GM12878 (cell line): ENCODE measurements around the gene C19orf44. TPM values are rescaled to one million over a fixed set of nuclear protein-coding genes. Genes with fewer than 3 reads are reported as not detected.

Source experiments
- ATF7 ChIP-seq: fragments of 450-650 bp; IDR thresholded peaks from 2 replicates; pipeline ENCODE4 v1.6.1; 2016; ENCODE audit warnings: low read depth, mild to moderate bottlenecking
- BHLHE40 ChIP-seq, 2 experiments: fragments of 450-650 bp in 1 of 2; IDR thresholded peaks; 2 replicates each; pipeline ENCODE4 v1.6.1; 2011 to 2017; ENCODE audit warnings: low read depth in 2 of 2, borderline replicate concordance in 1 of 2, improper control_type of control experiment in 1 of 2, low read length in 1 of 2, mild to moderate bottlenecking in 1 of 2
- CHD4 ChIP-seq: fragments of 200-600 bp; sonication (generic); IDR thresholded peaks from 2 replicates; pipeline ENCODE4 v1.6.1; 2016; ENCODE audit warnings: mild to moderate bottlenecking
- ESRRA ChIP-seq: IDR thresholded peaks from 2 replicates; pipeline ENCODE4 v1.6.1; 2012; ENCODE audit warnings: mild to moderate bottlenecking, low read length, improper control_type of control experiment
- FOS ChIP-seq: IDR thresholded peaks from 3 replicates; pipeline ENCODE4 v1.6.1; 2011; ENCODE audit warnings: borderline replicate concordance; ENCODE audit not compliant: insufficient read length; ENCODE audit errors: extremely low read depth
- KAT2A ChIP-seq: conservative IDR thresholded peaks from 2 replicates; pipeline ENCODE4 v1.6.1; 2011; ENCODE audit warnings: low read depth, low read length; ENCODE audit not compliant: control insufficient read depth
- NFYA ChIP-seq: IDR thresholded peaks from 2 replicates; pipeline ENCODE4 v1.6.1; 2011; ENCODE audit warnings: low read depth, mild to moderate bottlenecking, low read length, improper control_type of control experiment, borderline replicate concordance
- POU2F2 ChIP-seq: IDR thresholded peaks from 3 replicates; pipeline ENCODE4 v1.6.1; 2011; ENCODE audit warnings: low read depth, mild to moderate bottlenecking, low read length, borderline replicate concordance
- SIX5 ChIP-seq: IDR thresholded peaks from 2 replicates; pipeline ENCODE4 v1.6.1; 2011; ENCODE audit warnings: mild to moderate bottlenecking, low read depth, low read length, moderate library complexity; ENCODE audit not compliant: severe bottlenecking
- SMARCA5 ChIP-seq: fragments of 450-650 bp; IDR thresholded peaks from 2 replicates; pipeline ENCODE4 v1.6.1; 2017; ENCODE audit warnings: mild to moderate bottlenecking
- SUPT20H ChIP-seq: IDR thresholded peaks from 2 replicates; pipeline ENCODE4 v1.6.1; 2011; ENCODE audit warnings: low read depth, mild to moderate bottlenecking, low read length, moderate library complexity, borderline replicate concordance; ENCODE audit not compliant: control insufficient read depth
- SUZ12 ChIP-seq: fragments of 200-600 bp; sonication (generic); IDR thresholded peaks from one replicate; pipeline ENCODE4 v1.6.1; 2018; ENCODE audit warnings: antibody characterized with exemption, mild to moderate bottlenecking; ENCODE audit not compliant: unreplicated experiment
- TCF7 ChIP-seq: IDR thresholded peaks from 2 replicates; pipeline ENCODE4 v1.6.1; 2014; ENCODE audit warnings: antibody characterized with exemption, borderline replicate concordance
- YBX1 ChIP-seq: fragments of 450-650 bp; IDR thresholded peaks from 2 replicates; pipeline ENCODE4 v1.6.1; 2016; ENCODE audit warnings: antibody characterized with exemption
- YY1 ChIP-seq: IDR thresholded peaks from 2 replicates; pipeline ENCODE4 v1.6.1; 2011; ENCODE audit warnings: low read depth, mild to moderate bottlenecking, low read length
- ZNF274 ChIP-seq: IDR thresholded peaks from one replicate; pipeline ENCODE4 v1.8.0; 2011; ENCODE audit not compliant: insufficient read length, insufficient read depth
- polyA plus RNA-seq, 11 experiments: library from polyadenylated mRNA; depleted of rRNA in 4 of 11; unstranded in 6 of 11; stranded (reverse) in 5 of 11; fragments of >200 nt; fragmentation: Nextera tagmentation in 4 of 11; fragmentation: Illumina TruSeq in 1 of 11; extraction: Ambion mirVana in 4 of 11; extraction: Trizol in 1 of 11; gene quantifications; 1 replicate in 1 of 11; 2 replicates in 10 of 11; pipeline versions ENCODE4 v1.2.1 to v1.2.3, GENCODE V29; 2011 to 2016; ENCODE audit warnings: inconsistent platforms in 2 of 11, missing spikeins in 2 of 11, low read depth in 1 of 11
- total RNA-seq, 4 experiments: library from RNA; depleted of rRNA in 3 of 4; stranded (reverse); fragments of >200 nt in 3 of 4; fragmentation: Illumina TruSeq in 1 of 4; extraction: Trizol in 1 of 4; gene quantifications; 2 replicates each; pipeline versions ENCODE4 v1.2.1 to v1.2.3, GENCODE V29; 2013 to 2021
- TF ChIP-seq, protein P1 (sequence below): fragments of 450-650 bp; formaldehyde crosslinking; IDR thresholded peaks from 2 replicates; pipeline ENCODE4 v1.4.0; 2020; ENCODE audit warnings: mild to moderate bottlenecking, moderate library complexity
- TF ChIP-seq, protein P2 (sequence below): IDR thresholded peaks from 2 replicates; pipeline ENCODE4 v1.6.1; 2012; ENCODE audit warnings: low read depth, low read length, improper control_type of control experiment
- TF ChIP-seq, protein P3 (sequence below): fragments of 450-650 bp; IDR thresholded peaks from 2 replicates; pipeline ENCODE4 v1.6.1; 2017; ENCODE audit warnings: antibody characterized with exemption, mild to moderate bottlenecking, moderate library complexity
- TF ChIP-seq, protein P4 (sequence below): fragments of 450-650 bp; IDR thresholded peaks from 2 replicates; pipeline ENCODE4 v1.6.1; 2017; ENCODE audit warnings: mild to moderate bottlenecking, moderate library complexity

The C19orf44 gene
- total and polyA plus RNA-seq, 10 of the 15 experiments (the other 5 are each of a cell fraction or from before 2014, with no cell fraction given) = 0.26 to 5.2 (median 3.6) TPM

DNA sequence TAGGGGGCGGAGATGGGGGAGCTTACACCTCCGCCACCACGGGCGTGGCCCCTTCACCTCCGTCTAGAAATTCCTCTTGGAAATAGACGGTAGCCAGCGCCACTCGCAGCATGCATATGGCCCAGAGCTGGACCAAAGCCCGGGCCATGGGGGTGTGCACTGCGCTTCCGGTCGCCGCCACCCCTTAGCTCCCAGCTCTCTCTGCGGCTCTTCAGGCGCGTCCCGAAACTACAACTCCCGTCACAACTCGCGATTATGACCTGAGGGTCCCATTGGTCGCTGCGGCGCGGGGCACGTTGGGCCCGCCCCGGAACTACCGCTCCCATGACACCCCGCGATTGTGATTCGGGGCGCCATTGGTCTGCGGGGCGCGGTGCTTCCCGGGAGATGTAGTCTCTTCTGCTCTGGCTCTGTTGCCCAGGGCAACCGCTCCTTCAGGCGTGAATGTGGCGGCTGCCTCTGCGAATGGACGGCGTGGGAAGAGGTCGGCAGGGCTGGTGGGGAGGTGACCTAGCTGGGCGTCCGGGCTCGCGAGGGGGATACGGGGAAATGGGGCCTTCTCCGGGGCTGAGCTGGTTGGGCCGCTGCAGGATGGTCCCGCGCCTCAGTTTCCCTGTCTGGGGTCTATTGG lies at the start of gene C19orf44, which contains the start of gene CALR3 (continued):
- TF ChIP-seq, protein P1, sequence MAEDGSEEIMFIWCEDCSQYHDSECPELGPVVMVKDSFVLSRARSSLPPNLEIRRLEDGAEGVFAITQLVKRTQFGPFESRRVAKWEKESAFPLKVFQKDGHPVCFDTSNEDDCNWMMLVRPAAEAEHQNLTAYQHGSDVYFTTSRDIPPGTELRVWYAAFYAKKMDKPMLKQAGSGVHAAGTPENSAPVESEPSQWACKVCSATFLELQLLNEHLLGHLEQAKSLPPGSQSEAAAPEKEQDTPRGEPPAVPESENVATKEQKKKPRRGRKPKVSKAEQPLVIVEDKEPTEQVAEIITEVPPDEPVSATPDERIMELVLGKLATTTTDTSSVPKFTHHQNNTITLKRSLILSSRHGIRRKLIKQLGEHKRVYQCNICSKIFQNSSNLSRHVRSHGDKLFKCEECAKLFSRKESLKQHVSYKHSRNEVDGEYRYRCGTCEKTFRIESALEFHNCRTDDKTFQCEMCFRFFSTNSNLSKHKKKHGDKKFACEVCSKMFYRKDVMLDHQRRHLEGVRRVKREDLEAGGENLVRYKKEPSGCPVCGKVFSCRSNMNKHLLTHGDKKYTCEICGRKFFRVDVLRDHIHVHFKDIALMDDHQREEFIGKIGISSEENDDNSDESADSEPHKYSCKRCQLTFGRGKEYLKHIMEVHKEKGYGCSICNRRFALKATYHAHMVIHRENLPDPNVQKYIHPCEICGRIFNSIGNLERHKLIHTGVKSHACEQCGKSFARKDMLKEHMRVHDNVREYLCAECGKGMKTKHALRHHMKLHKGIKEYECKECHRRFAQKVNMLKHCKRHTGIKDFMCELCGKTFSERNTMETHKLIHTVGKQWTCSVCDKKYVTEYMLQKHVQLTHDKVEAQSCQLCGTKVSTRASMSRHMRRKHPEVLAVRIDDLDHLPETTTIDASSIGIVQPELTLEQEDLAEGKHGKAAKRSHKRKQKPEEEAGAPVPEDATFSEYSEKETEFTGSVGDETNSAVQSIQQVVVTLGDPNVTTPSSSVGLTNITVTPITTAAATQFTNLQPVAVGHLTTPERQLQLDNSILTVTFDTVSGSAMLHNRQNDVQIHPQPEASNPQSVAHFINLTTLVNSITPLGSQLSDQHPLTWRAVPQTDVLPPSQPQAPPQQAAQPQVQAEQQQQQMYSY (CRISPR knock-in tag) = no peak
- peak; percentile 18 for TF ChIP-seq FOS
- TF ChIP-seq, protein P2, sequence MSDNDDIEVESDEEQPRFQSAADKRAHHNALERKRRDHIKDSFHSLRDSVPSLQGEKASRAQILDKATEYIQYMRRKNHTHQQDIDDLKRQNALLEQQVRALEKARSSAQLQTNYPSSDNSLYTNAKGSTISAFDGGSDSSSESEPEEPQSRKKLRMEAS = peak; percentile 58
- TF ChIP-seq YBX1 = no peak
- peak; percentile 37; the same call in 1 of the 2 replicates for TF ChIP-seq ESRRA
- TF ChIP-seq, protein P3, sequence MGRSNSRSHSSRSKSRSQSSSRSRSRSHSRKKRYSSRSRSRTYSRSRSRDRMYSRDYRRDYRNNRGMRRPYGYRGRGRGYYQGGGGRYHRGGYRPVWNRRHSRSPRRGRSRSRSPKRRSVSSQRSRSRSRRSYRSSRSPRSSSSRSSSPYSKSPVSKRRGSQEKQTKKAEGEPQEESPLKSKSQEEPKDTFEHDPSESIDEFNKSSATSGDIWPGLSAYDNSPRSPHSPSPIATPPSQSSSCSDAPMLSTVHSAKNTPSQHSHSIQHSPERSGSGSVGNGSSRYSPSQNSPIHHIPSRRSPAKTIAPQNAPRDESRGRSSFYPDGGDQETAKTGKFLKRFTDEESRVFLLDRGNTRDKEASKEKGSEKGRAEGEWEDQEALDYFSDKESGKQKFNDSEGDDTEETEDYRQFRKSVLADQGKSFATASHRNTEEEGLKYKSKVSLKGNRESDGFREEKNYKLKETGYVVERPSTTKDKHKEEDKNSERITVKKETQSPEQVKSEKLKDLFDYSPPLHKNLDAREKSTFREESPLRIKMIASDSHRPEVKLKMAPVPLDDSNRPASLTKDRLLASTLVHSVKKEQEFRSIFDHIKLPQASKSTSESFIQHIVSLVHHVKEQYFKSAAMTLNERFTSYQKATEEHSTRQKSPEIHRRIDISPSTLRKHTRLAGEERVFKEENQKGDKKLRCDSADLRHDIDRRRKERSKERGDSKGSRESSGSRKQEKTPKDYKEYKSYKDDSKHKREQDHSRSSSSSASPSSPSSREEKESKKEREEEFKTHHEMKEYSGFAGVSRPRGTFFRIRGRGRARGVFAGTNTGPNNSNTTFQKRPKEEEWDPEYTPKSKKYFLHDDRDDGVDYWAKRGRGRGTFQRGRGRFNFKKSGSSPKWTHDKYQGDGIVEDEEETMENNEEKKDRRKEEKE = no peak
- TF ChIP-seq CHD4 = no peak
- no peak for TF ChIP-seq SUZ12
- TF ChIP-seq, protein P4, sequence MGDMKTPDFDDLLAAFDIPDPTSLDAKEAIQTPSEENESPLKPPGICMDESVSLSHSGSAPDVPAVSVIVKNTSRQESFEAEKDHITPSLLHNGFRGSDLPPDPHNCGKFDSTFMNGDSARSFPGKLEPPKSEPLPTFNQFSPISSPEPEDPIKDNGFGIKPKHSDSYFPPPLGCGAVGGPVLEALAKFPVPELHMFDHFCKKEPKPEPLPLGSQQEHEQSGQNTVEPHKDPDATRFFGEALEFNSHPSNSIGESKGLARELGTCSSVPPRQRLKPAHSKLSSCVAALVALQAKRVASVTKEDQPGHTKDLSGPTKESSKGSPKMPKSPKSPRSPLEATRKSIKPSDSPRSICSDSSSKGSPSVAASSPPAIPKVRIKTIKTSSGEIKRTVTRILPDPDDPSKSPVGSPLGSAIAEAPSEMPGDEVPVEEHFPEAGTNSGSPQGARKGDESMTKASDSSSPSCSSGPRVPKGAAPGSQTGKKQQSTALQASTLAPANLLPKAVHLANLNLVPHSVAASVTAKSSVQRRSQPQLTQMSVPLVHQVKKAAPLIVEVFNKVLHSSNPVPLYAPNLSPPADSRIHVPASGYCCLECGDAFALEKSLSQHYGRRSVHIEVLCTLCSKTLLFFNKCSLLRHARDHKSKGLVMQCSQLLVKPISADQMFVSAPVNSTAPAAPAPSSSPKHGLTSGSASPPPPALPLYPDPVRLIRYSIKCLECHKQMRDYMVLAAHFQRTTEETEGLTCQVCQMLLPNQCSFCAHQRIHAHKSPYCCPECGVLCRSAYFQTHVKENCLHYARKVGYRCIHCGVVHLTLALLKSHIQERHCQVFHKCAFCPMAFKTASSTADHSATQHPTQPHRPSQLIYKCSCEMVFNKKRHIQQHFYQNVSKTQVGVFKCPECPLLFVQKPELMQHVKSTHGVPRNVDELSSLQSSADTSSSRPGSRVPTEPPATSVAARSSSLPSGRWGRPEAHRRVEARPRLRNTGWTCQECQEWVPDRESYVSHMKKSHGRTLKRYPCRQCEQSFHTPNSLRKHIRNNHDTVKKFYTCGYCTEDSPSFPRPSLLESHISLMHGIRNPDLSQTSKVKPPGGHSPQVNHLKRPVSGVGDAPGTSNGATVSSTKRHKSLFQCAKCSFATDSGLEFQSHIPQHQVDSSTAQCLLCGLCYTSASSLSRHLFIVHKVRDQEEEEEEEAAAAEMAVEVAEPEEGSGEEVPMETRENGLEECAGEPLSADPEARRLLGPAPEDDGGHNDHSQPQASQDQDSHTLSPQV = no peak
- no peak for TF ChIP-seq SMARCA5
- TF ChIP-seq POU2F2 = peak; percentile 81
- no peak for TF ChIP-seq TCF7
- no peak for TF ChIP-seq NFYA
- TF ChIP-seq SUPT20H = no peak
- 0 out of 2 replicates have a peak, but pooled peaks have one; percentile 27 for TF ChIP-seq ATF7
- no peak for TF ChIP-seq ZNF274
- peak; percentile 99 for TF ChIP-seq SIX5
- no peak for TF ChIP-seq KAT2A
- TF ChIP-seq YY1 = peak; percentile 96
- TF ChIP-seq BHLHE40 (IDR thresholded peaks at IDR 0.05; ENCODE audit: borderline replicate concordance in 1 of 2, low read depth in 2 of 2, low read length in 1 of 2) = peak in 1 of 2 experiments; percentile 52; a peak in 2 of 4 replicates
